NCI-H2107 (cell line): Measurements from ENCODE around the gene WWOX.
"Not testable (repeated sequence)": the region's sequence is repeated elsewhere in the genome, so short reads cannot be mapped to it uniquely, and the experiment has no call there.

Experiments
- DNase-seq: peaks from one replicate; lab custom pipeline; 2025; lab: John Stamatoyannopoulos, UW

The WWOX gene

DNA sequence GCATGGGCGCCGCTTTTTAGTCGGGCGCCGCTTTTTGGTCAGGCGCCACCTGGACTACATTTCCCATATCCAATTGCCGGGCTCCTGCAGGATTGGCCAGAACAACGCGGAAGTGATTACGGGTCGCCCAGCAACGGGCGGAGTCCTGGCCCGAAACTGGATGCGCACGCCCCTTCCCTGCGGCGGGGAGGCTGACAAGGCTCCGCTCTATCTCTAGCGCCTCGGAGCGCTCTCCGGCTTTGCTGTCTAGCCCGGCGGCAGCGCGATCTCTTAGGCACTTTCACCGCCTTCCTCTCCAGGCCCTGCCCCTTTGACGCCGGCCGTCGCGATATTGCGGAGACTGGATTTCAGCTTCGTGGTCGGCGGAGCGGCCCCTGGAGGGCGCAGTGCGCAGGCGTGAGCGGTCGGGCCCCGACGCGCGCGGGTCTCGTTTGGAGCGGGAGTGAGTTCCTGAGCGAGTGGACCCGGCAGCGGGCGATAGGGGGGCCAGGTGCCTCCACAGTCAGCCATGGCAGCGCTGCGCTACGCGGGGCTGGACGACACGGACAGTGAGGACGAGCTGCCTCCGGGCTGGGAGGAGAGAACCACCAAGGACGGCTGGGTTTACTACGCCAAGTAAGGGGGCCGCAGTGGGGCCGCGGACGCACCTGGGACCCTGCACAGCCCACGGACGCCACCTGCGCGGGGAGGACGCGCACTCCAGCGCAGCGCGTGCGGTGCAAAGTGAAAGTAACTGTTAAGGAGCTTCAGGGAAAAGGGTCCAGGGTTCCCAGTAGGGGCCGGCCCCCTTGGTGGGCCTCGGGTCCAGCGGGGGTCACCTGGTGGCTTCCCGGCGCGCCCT, at the start of gene WWOX:
Gene WWOX, plus strand, starts transcription at position 384 of the 841 bp plus-strand sequence.
- DNase-seq, result peak; percentile 94

DNA sequence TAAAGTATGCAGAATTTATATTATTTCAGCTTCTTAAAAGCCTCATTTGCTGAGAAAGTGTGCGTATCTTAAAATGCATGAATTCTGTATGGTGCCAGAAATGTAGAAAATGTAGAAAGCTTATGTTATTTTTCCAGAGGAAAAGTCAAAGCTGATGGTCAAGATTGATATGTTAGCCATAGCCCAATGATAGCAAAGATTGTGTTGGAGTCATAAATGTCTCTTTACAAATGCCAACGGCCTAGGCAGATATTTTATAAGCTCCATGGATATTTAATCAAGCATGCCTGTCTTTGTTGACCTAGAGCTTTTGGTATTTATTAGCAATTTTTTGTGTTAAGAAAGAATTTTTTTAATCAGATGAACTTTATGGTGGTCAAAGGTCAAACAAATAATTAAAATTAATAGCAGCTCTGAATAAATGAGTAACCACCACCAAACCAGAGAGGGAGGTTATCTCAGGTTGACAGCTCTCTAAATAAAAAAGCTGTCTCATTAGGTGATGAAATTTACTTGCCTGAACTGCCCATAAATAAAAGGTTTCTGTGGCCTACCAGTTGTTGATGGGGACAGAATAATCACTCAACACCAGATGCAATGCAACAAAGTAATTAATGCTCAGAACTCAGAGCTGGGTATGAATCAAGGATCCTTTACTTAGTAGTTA, 48.6 kb upstream of the WWOX start:
- no peak for DNase-seq

DNA sequence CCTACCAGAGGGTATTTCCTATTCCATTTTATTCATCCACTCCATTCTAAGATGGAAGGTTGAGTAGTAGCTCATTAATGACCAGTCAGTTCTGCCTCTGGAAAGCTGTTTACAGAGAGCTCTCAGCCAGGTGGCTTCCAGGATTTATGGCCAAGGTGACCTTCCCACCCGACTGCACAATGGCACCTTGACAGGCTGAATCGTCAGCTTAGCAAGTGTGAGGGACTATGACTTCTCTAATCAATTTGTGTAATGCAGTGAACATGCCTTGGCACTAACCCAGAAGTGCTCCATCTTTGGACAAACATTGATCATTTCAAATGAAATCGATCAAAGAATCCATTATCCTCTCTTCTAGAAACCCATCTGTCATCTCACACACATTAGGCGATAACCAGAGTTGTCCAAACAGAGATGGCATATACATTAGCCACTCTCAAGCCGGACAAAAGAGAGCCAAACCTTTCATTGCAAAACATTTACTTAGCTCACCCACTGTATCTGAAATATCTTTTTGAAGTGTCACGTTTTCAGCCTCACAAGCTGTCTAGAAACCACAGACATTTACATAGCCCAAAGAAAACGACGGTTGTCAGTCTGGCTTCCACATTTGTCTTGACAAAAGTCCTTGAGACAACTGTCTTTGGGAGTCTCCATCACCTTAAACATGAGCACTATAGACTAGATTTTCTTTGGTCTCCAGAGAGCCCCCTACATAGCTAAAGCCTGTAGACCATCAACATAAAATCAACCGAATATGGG, 41.5 kb upstream of the WWOX start:
- DNase-seq, result no peak

DNA sequence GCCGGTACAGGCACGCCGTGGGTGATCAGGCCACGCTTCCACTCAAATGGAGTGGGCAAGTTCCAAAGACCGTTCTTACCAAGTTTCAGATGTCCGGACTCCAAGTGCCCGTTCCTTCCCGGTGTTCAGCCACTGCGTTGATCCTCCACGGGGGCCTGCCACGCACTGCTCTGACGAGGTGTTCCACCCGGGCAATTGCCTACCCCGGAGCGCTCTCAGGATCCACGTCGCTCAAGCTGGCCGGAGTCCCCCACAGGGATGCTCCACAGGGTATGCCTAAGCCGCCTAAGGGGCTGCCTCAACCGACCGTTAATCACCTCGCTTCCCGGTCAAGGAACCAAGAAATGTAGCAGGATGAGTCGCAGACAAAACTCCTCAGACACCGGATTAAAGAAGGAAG, 39.6 kb upstream of the WWOX start:
- DNase-seq, result not testable (repeated sequence)

DNA sequence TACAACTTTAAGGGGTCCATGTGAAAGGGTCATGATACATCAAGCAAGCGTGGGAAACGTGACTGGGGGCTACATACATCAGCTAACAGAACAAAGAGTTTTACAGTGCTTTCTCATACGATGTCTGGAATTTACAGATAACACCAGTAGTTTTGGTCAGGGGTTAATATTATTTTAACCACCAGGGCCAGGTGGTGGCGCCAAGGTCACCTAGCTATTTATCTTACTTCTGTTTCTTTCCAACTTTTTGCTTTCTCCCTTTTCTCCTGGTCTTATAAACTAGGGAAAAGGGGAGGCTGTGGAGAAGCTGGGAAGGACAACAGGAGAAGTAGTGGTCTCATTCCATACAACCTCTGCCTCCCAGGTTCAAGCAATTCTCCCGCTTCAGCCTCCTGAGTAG, 39.2 kb upstream of the WWOX start:
- no peak for DNase-seq

DNA sequence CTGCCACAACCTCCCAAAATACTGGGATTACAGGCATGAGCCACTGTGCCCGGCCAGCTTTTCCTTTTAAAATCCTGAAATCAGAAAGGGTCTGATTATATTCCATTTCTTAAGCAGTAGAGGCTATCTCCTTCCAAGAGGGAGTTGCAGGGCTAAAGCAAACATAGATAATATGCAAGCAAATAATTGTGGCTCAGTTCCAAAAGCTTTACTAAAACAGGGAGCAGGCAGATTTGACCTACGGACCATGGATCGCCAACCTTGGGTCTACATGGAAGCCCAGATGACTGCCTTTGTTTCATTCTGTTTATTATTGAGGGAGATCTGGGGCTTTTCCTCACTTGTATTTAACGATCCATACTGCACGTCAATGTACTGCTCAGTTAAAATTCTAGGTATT, 38.6 kb upstream of the WWOX start:
- DNase-seq, result no peak

DNA sequence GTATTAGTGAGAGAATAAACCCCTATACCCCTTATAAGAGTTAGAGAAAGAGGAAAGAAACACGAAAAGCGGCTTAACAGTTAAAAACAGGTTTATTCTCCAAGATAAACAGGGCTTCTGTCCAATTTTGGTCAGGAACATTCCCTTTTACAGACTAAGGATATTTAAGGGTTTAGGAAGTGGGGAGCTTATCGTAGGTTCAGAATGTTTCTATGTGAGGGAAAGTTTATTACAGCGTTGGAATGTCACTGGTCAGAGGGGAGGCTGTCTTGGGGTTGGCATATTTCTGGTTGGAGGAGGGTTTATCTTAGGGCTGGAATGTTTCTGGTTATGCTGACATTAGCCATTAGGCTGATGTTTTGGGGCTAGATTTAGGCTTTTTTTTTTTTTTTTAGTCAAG, 34.1 kb upstream of the WWOX start:
- DNase-seq, result no peak

GRCh38 chr16:78069913-78070312, 29.5 kb upstream of the WWOX start:
- no peak for DNase-seq

DNA sequence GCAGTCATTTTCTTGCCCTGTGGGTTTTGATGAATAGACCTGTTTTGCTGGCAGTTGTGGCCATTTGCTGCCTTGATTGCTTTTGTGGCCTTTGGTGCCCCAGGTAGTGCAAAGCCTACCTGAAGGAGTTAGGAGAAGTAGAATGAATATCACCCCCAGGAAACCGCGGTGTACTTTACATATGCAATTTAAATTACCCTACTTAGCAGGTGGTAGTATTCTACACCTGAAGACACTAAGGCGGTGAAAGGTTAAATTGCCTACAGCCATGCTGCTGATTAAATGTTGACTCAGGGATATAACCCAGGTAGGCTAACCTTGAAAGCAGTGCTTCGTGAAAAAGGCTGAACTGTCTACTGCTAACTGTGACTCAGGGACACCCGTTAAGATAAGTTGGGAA, 27.2 kb upstream of the WWOX start:
- no peak for DNase-seq

DNA sequence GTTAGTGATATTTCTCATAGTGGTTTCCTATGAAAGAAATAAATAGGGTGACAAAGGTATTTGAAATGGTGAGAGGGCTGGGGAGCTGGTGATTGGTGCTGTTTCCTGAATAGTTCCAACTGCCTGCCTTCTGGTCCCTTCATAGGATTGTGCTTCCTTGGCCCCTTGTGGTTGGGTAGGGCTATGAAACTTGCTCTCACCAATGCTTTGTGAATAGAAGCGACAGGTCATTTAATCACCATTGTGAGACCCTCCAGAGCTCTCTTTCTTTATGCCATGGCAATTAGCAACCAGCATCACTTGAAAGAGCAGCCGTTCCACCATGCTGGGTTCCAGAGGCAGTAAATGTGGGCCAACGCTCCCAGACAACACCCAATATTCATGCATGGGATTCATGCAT, 23.7 kb upstream of the WWOX start:
- no peak for DNase-seq

GRCh38 chr16:78081341-78081740, 18.1 kb upstream of the WWOX start:
- DNase-seq, result no peak

GRCh38 chr16:78091419-78091818, 8.0 kb upstream of the WWOX start:
- no peak for DNase-seq

DNA sequence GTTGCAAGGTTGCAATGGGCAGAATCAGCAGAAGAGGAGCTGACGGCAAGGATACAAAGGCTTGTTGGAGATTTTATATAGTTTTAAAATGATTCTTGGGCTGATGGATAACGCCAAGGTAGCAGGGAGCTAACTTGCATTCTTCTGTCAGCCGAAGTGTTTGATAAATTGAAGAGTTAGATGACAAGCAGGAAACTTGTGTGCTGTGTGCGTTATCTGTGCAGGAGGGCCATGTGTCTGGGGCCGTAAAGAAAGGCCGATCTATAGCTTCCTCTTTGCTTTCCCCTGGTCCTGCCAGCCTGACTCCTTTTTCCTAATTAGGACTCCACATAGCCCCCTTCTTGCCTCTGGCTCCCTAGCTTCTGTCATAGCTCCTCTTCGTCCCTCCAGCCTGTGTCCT, 6.7 kb upstream of the WWOX start:
- DNase-seq, result no peak

DNA sequence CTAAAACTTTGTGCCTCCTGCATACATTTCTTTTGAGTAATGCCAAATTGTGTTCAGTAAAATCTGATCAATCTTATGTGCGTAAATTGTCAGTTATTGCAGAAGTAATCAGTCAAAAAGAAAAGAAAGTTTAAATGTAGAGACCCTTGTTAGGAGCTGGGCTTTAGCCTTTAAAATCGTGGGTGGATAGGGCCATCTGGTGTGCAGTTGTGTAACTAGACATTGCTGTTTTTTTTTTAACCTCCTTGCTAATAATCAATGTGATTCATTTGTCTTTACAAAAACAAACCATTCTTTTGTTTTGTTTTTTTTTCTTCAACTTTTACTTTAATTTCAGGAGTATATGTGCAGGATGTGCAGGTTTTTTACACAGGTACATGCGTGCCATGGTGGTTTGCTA, 5.3 kb upstream of the WWOX start:
- no peak for DNase-seq

- no peak for DNase-seq
These were observed 4.5 kb upstream of the WWOX start for GRCh38 chr16:78094998-78095397.

GRCh38 chr16:78096386-78096785, 3.1 kb upstream of the WWOX start:
- no peak for DNase-seq

- DNase-seq, result no peak
These were observed 1.9 kb upstream of the WWOX start for GRCh38 chr16:78097548-78097947.

DNA sequence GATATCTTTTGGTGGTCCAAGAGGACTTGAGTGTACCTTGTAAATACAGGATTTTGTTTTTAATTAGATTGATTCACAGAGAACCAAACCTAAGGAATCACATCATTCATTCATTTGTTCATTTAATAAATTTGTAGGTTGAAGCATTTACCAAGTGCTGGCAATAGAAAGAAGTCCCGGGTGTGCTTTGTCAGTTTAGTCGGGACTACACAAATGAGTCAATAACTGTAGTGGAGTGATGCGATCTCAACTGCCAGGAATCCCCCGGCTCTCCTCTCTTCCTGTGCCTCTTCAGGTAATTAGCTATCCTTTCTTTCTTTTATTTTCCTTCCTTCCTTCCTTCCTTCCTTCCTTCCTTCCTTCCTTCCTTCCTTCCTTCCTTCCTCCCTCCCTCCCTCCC, 1.4 kb upstream of the WWOX start:
- no peak for DNase-seq

GRCh38 chr16:78098595-78099270, 721 bp upstream of the WWOX start:
- DNase-seq, result no peak

- no peak for DNase-seq
These were observed 636 bp downstream of the WWOX start for GRCh38 chr16:78100112-78100467.

DNA sequence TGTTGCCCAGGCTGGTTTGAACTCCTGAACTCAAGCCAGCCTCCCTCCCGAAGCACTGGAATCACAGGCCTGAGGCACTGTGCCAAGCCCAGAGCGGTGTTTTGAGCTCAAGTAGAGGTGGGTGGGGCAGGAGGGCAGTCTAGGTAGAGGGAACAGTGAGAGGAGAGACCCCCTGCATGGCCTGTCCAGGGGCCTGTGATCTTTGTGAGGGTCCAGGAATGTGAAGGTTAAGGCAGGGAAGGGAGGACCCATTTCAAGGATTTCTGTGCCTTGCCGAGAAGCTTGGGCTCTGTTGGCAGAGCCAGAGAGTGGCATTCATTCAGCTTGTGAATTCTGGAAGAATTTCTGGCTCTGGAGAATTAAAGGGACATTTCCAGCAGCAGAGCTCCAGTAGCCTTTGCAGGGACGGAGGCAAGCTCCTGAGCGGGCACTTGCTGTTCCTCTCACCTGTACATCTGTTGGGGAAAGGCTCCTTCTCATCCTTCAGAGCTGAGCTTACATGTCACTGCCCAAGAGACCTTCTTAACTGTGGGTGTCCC, 2.7 kb downstream of the WWOX start:
- DNase-seq, result no peak

GRCh38 chr16:78102865-78103264, 3.4 kb downstream of the WWOX start:
- no peak for DNase-seq
